NCI-H774 (cell line): ENCODE data around the gene SAMD8.

Experiments used
- DNase-seq: peaks from one replicate; lab custom pipeline; 2025; lab: John Stamatoyannopoulos, UW

The SAMD8 gene

DNA sequence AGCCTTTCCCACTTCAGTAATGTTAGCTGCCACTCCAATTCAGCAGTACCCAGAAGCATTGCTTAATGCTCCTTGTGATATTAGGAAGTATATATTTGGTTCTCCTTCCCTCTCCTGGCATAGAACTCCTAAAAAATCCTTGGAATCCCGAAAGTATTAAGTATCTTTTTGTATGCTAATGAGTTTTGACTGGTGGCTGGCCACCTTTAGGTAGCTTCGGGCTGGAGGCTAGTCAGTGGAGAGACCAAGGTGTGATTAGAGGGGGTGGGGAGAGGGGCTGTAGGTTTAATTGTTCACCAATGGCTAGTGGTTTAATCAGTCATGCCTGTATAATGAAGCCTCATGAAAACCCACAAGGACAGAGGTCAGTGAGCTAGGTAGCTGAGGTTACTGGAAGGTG lies 112.1 kb downstream of the SAMD8 start:
- no peak for DNase-seq

DNA sequence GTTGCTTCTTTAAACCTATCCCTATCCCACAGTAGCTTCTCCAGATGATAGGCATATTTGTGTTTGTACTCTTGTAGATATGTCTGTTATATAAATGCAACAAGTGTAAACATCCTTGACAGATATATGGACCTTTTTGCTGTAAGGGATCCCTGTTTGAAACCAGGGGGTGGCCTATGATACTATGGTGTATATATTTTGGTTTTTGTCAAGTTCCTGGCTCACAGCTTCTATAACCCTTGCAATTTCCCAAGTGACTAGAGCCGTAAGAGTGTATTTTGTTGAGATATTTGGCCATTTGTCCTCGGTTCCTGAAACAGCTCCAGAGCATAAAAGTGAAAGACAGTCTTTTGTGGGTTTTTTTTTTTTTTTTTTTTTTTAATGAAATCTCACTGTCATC lies 114.6 kb downstream of the SAMD8 start:
- DNase-seq, result no peak

DNA sequence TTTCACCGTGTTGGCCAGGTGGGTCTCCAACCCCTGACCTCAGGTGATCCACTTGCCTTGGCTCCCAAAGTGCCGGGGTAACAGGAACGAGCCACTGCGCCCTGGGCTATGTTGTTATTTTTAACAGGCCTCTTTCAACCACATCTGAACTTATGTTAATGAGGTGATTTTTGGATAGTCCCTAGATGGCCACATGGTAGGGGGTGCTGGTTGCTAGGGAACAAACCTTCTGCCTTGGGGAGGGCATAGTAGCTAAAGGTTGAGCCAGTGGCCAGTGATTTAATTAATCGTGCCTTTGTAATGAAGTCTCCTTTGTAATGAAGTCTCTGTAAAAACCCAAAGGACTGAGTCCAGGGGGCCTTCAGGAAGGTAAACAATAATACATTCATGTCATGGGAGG lies 115.2 kb downstream of the SAMD8 start:
- DNase-seq, result no peak

DNA sequence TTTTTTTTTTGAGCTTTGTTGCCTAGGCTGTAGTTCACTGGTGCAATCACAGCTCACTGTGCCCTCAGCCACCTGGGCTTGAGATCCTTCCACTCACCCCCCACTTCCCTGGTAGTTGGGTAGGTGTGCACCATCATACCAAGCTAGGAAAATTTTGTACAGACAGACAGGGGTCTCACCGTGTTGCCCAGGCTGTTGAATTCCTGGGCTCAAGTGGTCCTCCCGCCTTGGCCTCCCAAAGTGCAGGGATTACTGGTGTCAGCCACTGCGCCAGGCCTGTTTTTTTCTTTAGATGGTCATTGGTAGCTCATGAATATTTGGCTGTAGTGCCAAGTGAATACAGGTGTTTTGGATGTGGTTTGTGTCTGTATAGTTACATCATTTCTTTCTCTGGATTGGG lies 116.8 kb downstream of the SAMD8 start:
- no peak for DNase-seq

DNA sequence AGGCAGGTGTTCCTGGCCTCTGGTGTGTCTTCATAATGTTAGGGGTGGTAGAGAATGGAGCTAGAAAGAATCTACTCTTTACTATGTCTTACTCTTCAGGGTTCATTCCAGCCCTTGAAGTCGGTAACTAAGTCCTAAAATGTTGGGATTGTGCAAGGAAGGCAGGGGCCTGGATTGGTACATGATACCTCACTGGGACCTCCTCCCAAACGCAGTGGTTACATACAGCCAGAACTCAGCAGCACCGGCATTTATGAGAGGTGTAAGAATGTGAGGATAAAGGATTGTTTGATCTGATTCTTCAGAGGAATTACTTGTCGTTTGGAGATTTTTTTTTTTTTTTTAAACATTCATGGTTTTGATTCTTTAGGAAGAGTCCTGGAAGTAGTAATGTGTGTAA lies 117.4 kb downstream of the SAMD8 start:
- no peak for DNase-seq

DNA sequence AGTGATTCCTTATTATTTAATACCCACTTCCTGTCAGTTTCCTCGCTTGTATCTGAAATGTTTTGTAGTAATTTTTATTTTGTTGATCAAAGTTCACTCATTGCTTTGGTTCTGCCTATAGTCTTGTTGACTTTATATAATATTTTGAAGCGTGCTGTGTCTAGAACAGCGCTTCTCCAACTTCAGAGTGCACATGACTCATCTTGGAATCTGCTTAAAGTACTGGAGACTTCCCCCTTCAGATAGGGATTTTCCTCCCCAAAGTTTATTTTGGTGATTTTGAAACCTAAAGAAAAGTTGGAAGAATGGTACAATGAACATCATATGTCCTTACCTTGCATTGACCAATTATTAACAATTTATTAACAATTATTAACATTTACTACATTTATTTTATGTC lies 118.5 kb downstream of the SAMD8 start:
- DNase-seq, result no peak

DNA sequence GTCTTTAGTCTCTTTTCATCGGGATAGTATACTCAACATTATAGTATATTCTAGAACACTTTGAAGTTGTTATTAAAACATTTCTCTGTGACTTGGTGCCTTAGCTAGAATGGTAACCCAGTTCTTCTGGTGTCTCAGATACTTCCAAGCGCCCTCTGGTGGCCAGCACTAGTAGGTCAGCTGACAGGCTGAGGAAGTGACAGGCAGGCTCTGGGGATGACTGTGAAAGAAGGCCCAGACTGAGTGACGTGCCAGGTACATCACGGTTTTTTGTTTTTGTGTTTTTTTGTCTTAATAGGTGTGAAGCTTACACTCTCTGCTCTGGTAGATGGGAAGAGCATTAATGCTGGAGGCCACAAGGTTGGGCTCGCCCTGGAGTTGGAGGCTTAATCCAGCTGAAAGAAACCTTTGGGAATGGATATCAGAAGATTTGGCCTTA lies 119.2 kb downstream of the SAMD8 start:
- DNase-seq, result peak; percentile 79
